SJSA1 (cell line): ENCODE measurements around the gene ZNF211. TPM values are rescaled to one million over a fixed set of nuclear protein-coding genes. Genes with fewer than 3 reads are reported as not detected.

Source experiments
- DNase-seq, 2 experiments: peaks; one replicate each; pipeline ENCODE4 v3.0.0-alpha.2; 2015 to 2020; ENCODE audit warnings: low spot score in 2 of 2, low read depth in 1 of 2
- H3K27ac ChIP-seq: fragments of 250-450 bp; sonication (Bioruptor Pico); 2 replicates; pipeline ENCODE4 v1.5.1; 2020; ENCODE audit warnings: mild to moderate bottlenecking, moderate library complexity
- H3K27me3 ChIP-seq: fragments of 250-450 bp; sonication (Bioruptor Pico); replicated peaks from 2 replicates; pipeline ENCODE4 v1.5.1; 2020; ENCODE audit warnings: mild to moderate bottlenecking, moderate library complexity
- H3K36me3 ChIP-seq: fragments of 250-450 bp; sonication (Bioruptor Pico); 2 replicates; pipeline ENCODE4 v1.5.1; 2020; ENCODE audit warnings: mild to moderate bottlenecking
- H3K4me1 ChIP-seq: fragments of 250-450 bp; sonication (Bioruptor Pico); replicated peaks from 2 replicates; pipeline ENCODE4 v1.6.1; 2021; ENCODE audit warnings: mild to moderate bottlenecking
- H3K4me3 ChIP-seq: fragments of 250-450 bp; sonication (Bioruptor Pico); 2 replicates; pipeline ENCODE4 v1.5.1; 2020; ENCODE audit warnings: mild to moderate bottlenecking
- H3K9me3 ChIP-seq: fragments of 250-450 bp; sonication (Bioruptor Pico); replicated peaks from 2 replicates; pipeline ENCODE4 v1.5.1; 2020; ENCODE audit warnings: mild to moderate bottlenecking
- total RNA-seq: library from RNA; depleted of rRNA; stranded (reverse); fragments of >200 nt; shearing (Covaris generic); gene quantifications from 2 replicates; pipeline ENCODE4 v1.2.3, GENCODE V29; 2014; rRNA removed

Gene ZNF211
- total RNA-seq, 1 experiment from 2014 or later = 9.7 TPM

DNA sequence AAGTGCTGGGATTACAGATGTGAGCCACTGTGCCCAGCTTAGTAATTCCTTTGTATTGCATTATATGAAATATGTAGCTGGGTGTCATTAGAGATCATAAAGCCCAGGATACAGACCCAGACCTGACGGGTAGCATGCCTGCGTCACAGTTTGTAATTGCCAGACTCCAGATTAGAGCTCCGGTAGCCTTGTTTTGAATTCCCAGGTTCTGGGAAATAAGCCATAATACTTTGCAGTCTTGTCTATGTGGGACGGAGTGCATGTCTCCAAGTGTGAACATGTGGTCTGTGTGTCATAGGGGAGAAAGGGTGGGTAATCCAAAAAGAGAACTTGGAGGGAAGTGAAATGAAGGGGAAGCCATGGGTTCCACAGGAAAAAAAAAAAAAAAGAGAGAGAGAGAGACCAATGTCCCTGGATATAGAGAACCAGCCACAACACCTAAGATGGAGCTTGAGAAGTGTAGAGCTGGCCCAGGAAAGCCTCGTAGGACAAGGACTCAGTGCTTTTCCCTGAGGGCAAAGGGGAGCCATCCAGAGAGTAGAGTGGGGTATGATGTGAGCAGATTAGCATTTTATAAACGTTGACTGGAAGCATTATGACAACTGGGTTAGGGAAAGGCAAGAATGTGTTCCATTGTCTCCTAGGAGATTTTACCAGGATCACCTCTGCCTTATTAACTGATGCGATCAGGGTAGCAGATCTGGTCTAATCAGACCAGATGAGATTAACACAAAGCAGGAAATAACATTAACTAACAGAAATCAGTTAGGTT, 38.3 kb downstream of the ZNF211 start:
- Histone ChIP-seq H3K27ac (no peak overlapping the region), H3K27me3 (no peaks in the 10 kb centered on the region), H3K4me1 (no peaks in the 10 kb centered on the region), H3K9me3 (peaks cover 2% of the 10 kb centered on the region; the same call in 1 of the 2 replicates), H3K4me3 (no peak overlapping the region), H3K36me3 (no peaks in the 10 kb centered on the region)
- DNase-seq = no peak

DNA sequence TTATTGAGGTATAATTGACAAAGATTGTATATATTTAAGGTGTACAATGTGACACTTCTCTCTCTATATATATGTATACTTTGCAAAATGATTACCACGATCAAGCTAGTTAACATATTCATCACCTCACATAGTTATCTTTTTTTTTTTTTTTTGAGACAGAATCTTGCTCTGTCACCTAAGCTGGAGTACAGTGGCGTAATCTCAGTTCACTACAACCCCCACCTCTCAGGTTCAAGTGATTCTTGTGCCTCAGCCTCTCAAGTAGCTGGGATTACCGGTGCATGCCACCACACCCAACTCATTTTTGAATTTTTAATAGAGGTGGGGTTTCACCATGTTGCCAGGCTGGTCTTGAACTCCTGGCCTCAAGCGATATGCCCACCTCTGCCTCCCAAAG, 39.5 kb downstream of the ZNF211 start:
- Histone ChIP-seq H3K36me3 (no peaks in the 10 kb centered on the region), H3K4me1 (no peaks in the 10 kb centered on the region), H3K27ac (no peak overlapping the region), H3K4me3 (no peak overlapping the region), H3K27me3 (no peaks in the 10 kb centered on the region), H3K9me3 (peaks cover 5% of the 10 kb centered on the region)
- no peak for DNase-seq

DNA sequence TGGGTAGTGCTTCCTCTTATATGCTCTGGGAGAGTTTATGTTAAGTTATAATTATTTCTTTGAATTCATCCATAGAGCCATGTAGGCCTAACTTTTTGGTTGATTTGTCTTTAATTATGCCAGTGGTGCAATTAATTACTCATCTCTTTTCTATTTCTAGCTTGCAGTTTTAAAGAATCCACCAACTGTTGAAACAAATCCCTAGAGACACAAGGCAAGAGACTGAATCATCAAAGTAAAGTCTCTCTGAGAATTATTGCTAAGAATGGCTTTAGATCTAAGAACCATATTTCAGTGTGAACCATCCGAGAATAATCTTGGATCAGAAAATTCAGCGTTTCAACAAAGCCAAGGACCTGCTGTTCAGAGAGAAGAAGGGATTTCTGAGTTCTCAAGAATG, 42.9 kb downstream of the ZNF211 start:
- Histone ChIP-seq H3K27ac (no peak overlapping the region), H3K27me3 (no peaks in the 10 kb centered on the region), H3K36me3 (no peaks in the 10 kb centered on the region), H3K4me1 (no peaks in the 10 kb centered on the region), H3K4me3 (no peak overlapping the region), H3K9me3 (peaks cover 8% of the 10 kb centered on the region)
- DNase-seq = no peak

DNA sequence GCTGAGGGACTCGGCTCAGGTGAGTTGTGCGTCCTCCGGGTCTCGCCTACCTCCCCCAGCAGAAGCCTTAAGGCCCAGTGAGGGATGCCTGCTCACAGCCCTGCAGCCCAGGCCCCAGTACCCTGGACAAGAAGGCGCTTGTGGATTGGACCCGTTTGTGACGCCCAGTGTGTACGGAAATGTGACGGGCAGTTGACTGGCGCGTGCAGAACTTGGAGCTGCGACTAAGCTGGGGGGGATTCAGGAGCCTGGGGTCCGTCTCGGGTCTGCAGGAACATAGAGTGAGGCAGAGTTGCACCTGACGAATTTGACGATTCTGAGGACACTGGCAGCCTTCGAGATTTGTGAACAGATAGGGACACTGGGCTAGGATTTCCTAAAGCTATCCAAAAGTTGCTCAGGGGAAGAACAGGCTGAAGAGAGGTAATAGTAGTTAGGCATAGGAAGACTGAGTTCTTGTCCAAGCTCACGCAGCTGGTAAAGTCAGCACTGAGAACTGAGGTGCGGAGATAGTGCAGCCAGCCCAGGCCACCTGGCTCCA, 49.3 kb downstream of the ZNF211 start:
- DNase-seq = no peak
- H3K27me3 ChIP-seq = no peaks in the 10 kb centered on the region
- peaks cover 54% of the 10 kb centered on the region for H3K36me3 ChIP-seq
- H3K4me3 ChIP-seq = peak overlapping the region; percentile 83
- peak overlapping the region; percentile 22; the same call in 1 of the 2 replicates for H3K27ac ChIP-seq
- peaks cover 10% of the 10 kb centered on the region for H3K4me1 ChIP-seq
- peaks cover 51% of the 10 kb centered on the region for H3K9me3 ChIP-seq

DNA sequence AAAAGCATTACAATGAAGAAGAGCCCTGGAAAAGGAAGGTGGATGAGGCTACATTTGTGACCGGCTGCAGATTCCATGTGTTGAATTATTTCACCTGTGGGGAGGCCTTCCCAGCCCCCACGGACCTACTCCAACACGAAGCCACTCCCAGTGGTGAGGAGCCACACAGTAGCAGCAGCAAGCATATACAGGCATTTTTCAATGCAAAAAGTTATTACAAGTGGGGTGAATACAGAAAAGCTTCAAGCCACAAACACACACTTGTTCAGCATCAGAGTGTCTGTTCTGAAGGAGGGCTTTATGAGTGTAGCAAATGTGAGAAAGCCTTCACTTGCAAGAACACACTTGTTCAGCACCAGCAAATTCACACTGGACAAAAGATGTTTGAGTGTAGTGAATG, 53.8 kb downstream of the ZNF211 start:
- no peaks in the 10 kb centered on the region for H3K27me3 ChIP-seq
- H3K4me1 ChIP-seq = peaks cover 10% of the 10 kb centered on the region
- no peak overlapping the region for H3K4me3 ChIP-seq
- H3K36me3 ChIP-seq = peaks cover 80% of the 10 kb centered on the region
- no peak for DNase-seq
- H3K27ac ChIP-seq = no peak overlapping the region
- peaks cover 81% of the 10 kb centered on the region for H3K9me3 ChIP-seq

DNA sequence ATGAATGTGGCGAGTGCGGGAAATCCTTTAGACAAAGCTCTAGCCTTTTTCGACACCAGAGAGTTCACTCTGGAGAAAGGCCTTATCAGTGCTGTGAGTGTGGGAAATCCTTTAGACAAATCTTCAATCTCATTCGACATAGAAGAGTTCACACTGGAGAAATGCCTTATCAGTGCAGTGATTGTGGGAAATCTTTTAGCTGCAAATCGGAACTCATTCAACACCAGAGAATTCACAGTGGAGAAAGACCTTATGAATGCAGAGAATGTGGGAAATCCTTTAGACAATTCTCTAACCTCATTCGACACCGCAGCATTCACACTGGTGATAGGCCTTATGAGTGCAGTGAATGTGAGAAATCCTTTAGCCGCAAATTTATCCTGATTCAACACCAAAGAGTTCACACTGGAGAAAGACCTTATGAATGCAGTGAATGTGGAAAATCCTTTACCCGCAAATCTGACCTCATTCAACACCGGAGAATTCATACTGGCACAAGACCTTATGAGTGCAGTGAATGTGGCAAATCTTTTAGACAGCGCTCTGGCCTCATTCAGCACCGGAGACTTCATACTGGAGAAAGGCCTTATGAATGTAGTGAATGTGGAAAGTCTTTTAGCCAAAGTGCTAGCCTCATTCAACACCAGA, 54.5 kb downstream of the ZNF211 start:
- DNase-seq = no peak
- Histone ChIP-seq H3K27ac (no peak overlapping the region), H3K9me3 (peaks cover 75% of the 10 kb centered on the region), H3K36me3 (peaks cover 76% of the 10 kb centered on the region), H3K27me3 (no peaks in the 10 kb centered on the region), H3K4me3 (no peak overlapping the region), H3K4me1 (peaks cover 5% of the 10 kb centered on the region)

DNA sequence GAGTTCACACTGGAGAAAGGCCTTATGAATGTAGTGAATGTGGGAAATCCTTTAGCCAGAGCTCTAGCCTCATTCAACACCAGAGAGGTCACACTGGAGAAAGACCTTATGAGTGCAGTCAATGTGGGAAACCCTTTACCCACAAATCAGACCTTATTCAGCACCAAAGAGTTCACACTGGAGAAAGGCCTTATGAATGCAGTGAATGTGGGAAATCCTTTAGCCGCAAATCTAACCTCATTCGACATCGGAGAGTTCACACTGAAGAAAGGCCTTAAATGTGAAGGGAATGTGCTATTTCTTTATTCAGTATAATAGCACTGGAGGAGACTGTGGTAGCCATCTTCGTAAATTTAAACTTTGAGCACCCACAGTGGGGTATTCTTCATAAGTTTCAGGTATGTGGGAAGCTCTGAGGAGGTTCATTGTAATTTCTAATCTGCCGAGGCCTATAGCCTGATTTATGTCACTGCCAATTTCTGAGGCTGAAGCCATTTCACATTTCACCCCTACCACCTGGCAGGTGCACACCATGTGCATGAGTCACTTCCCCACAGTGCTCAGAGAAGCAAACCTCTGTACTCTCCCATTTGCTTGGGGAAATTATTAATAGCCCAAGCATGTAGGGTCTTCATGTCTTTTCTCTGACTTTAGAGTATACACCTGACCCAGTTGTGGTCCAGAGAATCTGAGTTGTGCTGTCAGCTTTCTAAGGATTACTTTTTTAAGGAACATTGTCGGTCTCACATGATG, 55.2 kb downstream of the ZNF211 start:
- no peaks in the 10 kb centered on the region; the same call in 1 of the 2 replicates for H3K4me1 ChIP-seq
- no peak overlapping the region for H3K4me3 ChIP-seq
- DNase-seq = no peak
- peaks cover 75% of the 10 kb centered on the region for H3K9me3 ChIP-seq
- H3K27ac ChIP-seq = no peak overlapping the region
- peaks cover 71% of the 10 kb centered on the region for H3K36me3 ChIP-seq
- no peaks in the 10 kb centered on the region for H3K27me3 ChIP-seq

DNA sequence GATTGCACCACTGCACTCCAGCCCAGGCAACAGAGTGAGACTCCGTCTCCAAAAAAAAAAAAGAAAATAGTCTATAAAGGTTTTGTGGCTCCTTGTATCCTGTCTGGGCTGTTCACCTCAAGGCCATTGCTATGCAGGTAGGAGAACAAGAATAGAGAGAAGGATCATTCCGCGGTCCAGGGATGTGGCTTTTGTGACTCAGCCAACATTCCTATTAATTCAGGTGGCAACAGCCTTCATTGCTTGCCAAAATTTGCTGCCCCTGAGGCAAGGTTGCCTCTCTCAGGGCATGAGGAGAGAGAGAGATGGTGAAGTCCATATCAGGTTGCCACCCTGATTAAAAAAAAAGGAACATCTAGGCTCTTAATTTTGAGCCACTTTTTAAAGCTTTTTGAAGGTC, 56.8 kb downstream of the ZNF211 start:
- no peak for DNase-seq
- Histone ChIP-seq H3K27me3 (no peaks in the 10 kb centered on the region), H3K9me3 (peaks cover 66% of the 10 kb centered on the region), H3K27ac (no peak overlapping the region), H3K4me1 (no peaks in the 10 kb centered on the region), H3K4me3 (no peak overlapping the region), H3K36me3 (peaks cover 57% of the 10 kb centered on the region)

Other genes starting within 250 kb of the ZNF211 start
- 16.4 and 31.8 TPM in 2 replicates for gene ZNF548, start 243.3 kb upstream of the ZNF211 start, total RNA-seq
- 7.4 and 10.4 TPM in 2 replicates for gene ZNF17, start 222.0 kb upstream of the ZNF211 start, total RNA-seq
- 6.1 and 8.2 TPM in 2 replicates for gene ZNF749, start 197.8 kb upstream of the ZNF211 start, total RNA-seq
- gene VN1R1, start 176.0 kb upstream of the ZNF211 start, total RNA-seq = 0.03 TPM in 1 of 2 replicates, not detected in the other
- gene ZNF772, start 155.6 kb upstream of the ZNF211 start, total RNA-seq = 4.1 and 7.5 TPM in 2 replicates
- gene ZNF419, start 145.4 kb upstream of the ZNF211 start, total RNA-seq = 8.8 and 9.9 TPM in 2 replicates
- gene ZNF773, start 133.2 kb upstream of the ZNF211 start, total RNA-seq = 8.7 and 13.1 TPM in 2 replicates
- 3.9 and 4.3 TPM in 2 replicates for gene ZNF549, start 105.8 kb upstream of the ZNF211 start, total RNA-seq
- gene ZNF550, start 73.3 kb upstream of the ZNF211 start, total RNA-seq = 6.6 and 6.8 TPM in 2 replicates
- gene ZNF416, start 54.3 kb upstream of the ZNF211 start, total RNA-seq = 3.6 and 6.1 TPM in 2 replicates
- 6.1 and 18.0 TPM in 2 replicates for gene ZIK1, start 49.0 kb upstream of the ZNF211 start, total RNA-seq
- 12.6 and 21.4 TPM in 2 replicates for gene ZNF530, start 33.3 kb upstream of the ZNF211 start, total RNA-seq
- gene ZNF134, start 18.9 kb upstream of the ZNF211 start, total RNA-seq = 25.0 and 26.3 TPM in 2 replicates
- gene ZSCAN4, start 35.8 kb downstream of the ZNF211 start, total RNA-seq = not detected in 2 replicates
- gene ZNF551, start 48.8 kb downstream of the ZNF211 start, total RNA-seq = 6.3 and 12.2 TPM in 2 replicates
- gene ZNF154, start 76.0 kb downstream of the ZNF211 start, total RNA-seq = 0.91 and 0.92 TPM in 2 replicates
- 2.0 and 4.8 TPM in 2 replicates for gene ZNF671, start 94.5 kb downstream of the ZNF211 start, total RNA-seq
- 5.7 and 13.0 TPM in 2 replicates for gene ZNF776, start 113.6 kb downstream of the ZNF211 start, total RNA-seq
- gene ZNF586, start 136.5 kb downstream of the ZNF211 start, total RNA-seq = 10.7 and 18.2 TPM in 2 replicates
- gene ZNF552, start 181.7 kb downstream of the ZNF211 start, total RNA-seq = 3.3 and 3.5 TPM in 2 replicates
- gene ZNF587B, start 197.1 kb downstream of the ZNF211 start, total RNA-seq = 11.4 and 13.6 TPM in 2 replicates
- 12.3 and 13.3 TPM in 2 replicates for gene ZNF587, start 216.7 kb downstream of the ZNF211 start, total RNA-seq